Measurements from ENCODE around the gene GPR146.

Gene GPR146

GRCh38 chr7:1074593-1075431 lies 30.5 kb downstream of the GPR146 start:
- no peak for FAIRE-seq
- TF ChIP-seq POLR2A (IDR thresholded peaks at IDR 0.05; ENCODE audit: low read depth, low read length), result no peak
- TF ChIP-seq POLR2AphosphoS5 (IDR thresholded peaks at IDR 0.05; ENCODE audit: low read depth, low read length), result no peak
- TF ChIP-seq TAF1 (IDR thresholded peaks at IDR 0.05; ENCODE audit: low read depth, low read length), result no peak
- no peak for TF ChIP-seq POU2F2 (IDR thresholded peaks at IDR 0.05; ENCODE audit: low read depth, low read length)
- TF ChIP-seq SPI1 (IDR thresholded peaks at IDR 0.05; ENCODE audit: low read depth, low read length), result no peak
- TF ChIP-seq PAX5 (IDR thresholded peaks at IDR 0.05; ENCODE audit: insufficient read depth, low read length, severe bottlenecking), result no peak

GRCh38 chr7:1076184-1077072 lies 32.1 kb downstream of the GPR146 start:
- DNase-seq (ENCODE audit: insufficient read length, low spot score), result no peak
- no peak for TF ChIP-seq POU2F2 (IDR thresholded peaks at IDR 0.05; ENCODE audit: low read depth, low read length)
- no peak for TF ChIP-seq TAF1 (IDR thresholded peaks at IDR 0.05; ENCODE audit: low read depth, low read length)
- TF ChIP-seq POLR2A (IDR thresholded peaks at IDR 0.05; ENCODE audit: low read depth, low read length), result no peak
- no peak for TF ChIP-seq PAX5 (IDR thresholded peaks at IDR 0.05; ENCODE audit: insufficient read depth, low read length, severe bottlenecking)
- no peak for TF ChIP-seq SPI1 (IDR thresholded peaks at IDR 0.05; ENCODE audit: low read depth, low read length)
- no peak for TF ChIP-seq POLR2AphosphoS5 (IDR thresholded peaks at IDR 0.05; ENCODE audit: low read depth, low read length)

More at GRCh38 chr7:1074593-1075431, 30.5 kb downstream of the GPR146 start:
- no peak for DNase-seq (ENCODE audit: insufficient read length, low spot score)

GRCh38 chr7:1078519-1078918 lies 34.2 kb downstream of the GPR146 start:
- DNase-seq (ENCODE audit: insufficient read length, low spot score) (no peak), FAIRE-seq (no peak)
- TF ChIP-seq PAX5 (IDR thresholded peaks at IDR 0.05; ENCODE audit: insufficient read depth, low read length, severe bottlenecking), result no peak
- no peak for TF ChIP-seq SPI1 (IDR thresholded peaks at IDR 0.05; ENCODE audit: low read depth, low read length)
- TF ChIP-seq POU2F2 (IDR thresholded peaks at IDR 0.05; ENCODE audit: low read depth, low read length), result no peak
- no peak for TF ChIP-seq TAF1 (IDR thresholded peaks at IDR 0.05; ENCODE audit: low read depth, low read length)
- TF ChIP-seq POLR2A (IDR thresholded peaks at IDR 0.05; ENCODE audit: low read depth, low read length), result no peak
- TF ChIP-seq POLR2AphosphoS5 (IDR thresholded peaks at IDR 0.05; ENCODE audit: low read depth, low read length), result no peak

More at GRCh38 chr7:1076184-1077072, 32.1 kb downstream of the GPR146 start:
- no peak for FAIRE-seq

- DNase-seq (ENCODE audit: insufficient read length, low spot score) (no peak), FAIRE-seq (no peak)
- TF ChIP-seq PAX5 (IDR thresholded peaks at IDR 0.05; ENCODE audit: insufficient read depth, low read length, severe bottlenecking), result no peak
- TF ChIP-seq POLR2AphosphoS5 (IDR thresholded peaks at IDR 0.05; ENCODE audit: low read depth, low read length), result no peak
- no peak for TF ChIP-seq SPI1 (IDR thresholded peaks at IDR 0.05; ENCODE audit: low read depth, low read length)
- no peak for TF ChIP-seq TAF1 (IDR thresholded peaks at IDR 0.05; ENCODE audit: low read depth, low read length)
Measured at GRCh38 chr7:1078985-1079384, 34.6 kb downstream of the GPR146 start.

GRCh38 chr7:1079546-1079945 lies 35.2 kb downstream of the GPR146 start:
- FAIRE-seq, result no peak
- no peak for DNase-seq (ENCODE audit: insufficient read length, low spot score)
- TF ChIP-seq SPI1 (IDR thresholded peaks at IDR 0.05; ENCODE audit: low read depth, low read length) (no peak), POLR2A (IDR thresholded peaks at IDR 0.05; ENCODE audit: low read depth, low read length) (no peak), PAX5 (IDR thresholded peaks at IDR 0.05; ENCODE audit: insufficient read depth, low read length, severe bottlenecking) (no peak), TAF1 (IDR thresholded peaks at IDR 0.05; ENCODE audit: low read depth, low read length) (no peak), POU2F2 (IDR thresholded peaks at IDR 0.05; ENCODE audit: low read depth, low read length) (no peak), POLR2AphosphoS5 (IDR thresholded peaks at IDR 0.05; ENCODE audit: low read depth, low read length) (no peak)

- TF ChIP-seq POU2F2 (IDR thresholded peaks at IDR 0.05; ENCODE audit: low read depth, low read length) (no peak), TAF1 (IDR thresholded peaks at IDR 0.05; ENCODE audit: low read depth, low read length) (no peak), PAX5 (IDR thresholded peaks at IDR 0.05; ENCODE audit: insufficient read depth, low read length, severe bottlenecking) (no peak)
- FAIRE-seq (no peak), DNase-seq (ENCODE audit: insufficient read length, low spot score) (no peak)
Measured at GRCh38 chr7:1080252-1080920, 36.0 kb downstream of the GPR146 start.

- DNase-seq (ENCODE audit: insufficient read length, low spot score), result no peak
- FAIRE-seq, result no peak
- TF ChIP-seq POLR2A (IDR thresholded peaks at IDR 0.05; ENCODE audit: low read depth, low read length) (no peak), POLR2AphosphoS5 (IDR thresholded peaks at IDR 0.05; ENCODE audit: low read depth, low read length) (no peak), SPI1 (IDR thresholded peaks at IDR 0.05; ENCODE audit: low read depth, low read length) (no peak), PAX5 (IDR thresholded peaks at IDR 0.05; ENCODE audit: insufficient read depth, low read length, severe bottlenecking) (no peak), TAF1 (IDR thresholded peaks at IDR 0.05; ENCODE audit: low read depth, low read length) (no peak), POU2F2 (IDR thresholded peaks at IDR 0.05; ENCODE audit: low read depth, low read length) (no peak)
Measured at GRCh38 chr7:1080921-1081255, 36.5 kb downstream of the GPR146 start.

- TF ChIP-seq POLR2AphosphoS5 (IDR thresholded peaks at IDR 0.05; ENCODE audit: low read depth, low read length) (no peak), POU2F2 (IDR thresholded peaks at IDR 0.05; ENCODE audit: low read depth, low read length) (no peak), PAX5 (IDR thresholded peaks at IDR 0.05; ENCODE audit: insufficient read depth, low read length, severe bottlenecking) (no peak), SPI1 (IDR thresholded peaks at IDR 0.05; ENCODE audit: low read depth, low read length) (no peak), POLR2A (IDR thresholded peaks at IDR 0.05; ENCODE audit: low read depth, low read length) (no peak), TAF1 (IDR thresholded peaks at IDR 0.05; ENCODE audit: low read depth, low read length) (no peak)
- FAIRE-seq (no peak), DNase-seq (ENCODE audit: insufficient read length, low spot score) (no peak)
Measured at GRCh38 chr7:1081336-1081735, 37.0 kb downstream of the GPR146 start.

- no peak for FAIRE-seq
- TF ChIP-seq POLR2A (IDR thresholded peaks at IDR 0.05; ENCODE audit: low read depth, low read length), result no peak
- TF ChIP-seq PAX5 (IDR thresholded peaks at IDR 0.05; ENCODE audit: insufficient read depth, low read length, severe bottlenecking), result no peak
- TF ChIP-seq SPI1 (IDR thresholded peaks at IDR 0.05; ENCODE audit: low read depth, low read length), result no peak
- TF ChIP-seq POLR2AphosphoS5 (IDR thresholded peaks at IDR 0.05; ENCODE audit: low read depth, low read length), result no peak
- DNase-seq (ENCODE audit: insufficient read length, low spot score), result no peak
Measured at GRCh38 chr7:1081931-1082401, 37.6 kb downstream of the GPR146 start.

Data from GM12891 (cell line).